Superior temporal gyrus (tissue), 1 donor: Measurements from ENCODE around the gene FAM200A.
A peak's percentile ranks its signal among the peaks of the same experiment; 100 is the strongest.
"Not testable (repeated sequence)": the region's sequence is repeated elsewhere in the genome, so short reads cannot be mapped to it uniquely, and the experiment has no call there.

Experiments used
- DNase-seq: peaks from one replicate; pipeline ENCODE4 v3.0.0-alpha.2; 2016; ENCODE audit errors: extremely low spot score

The FAM200A gene

GRCh38 chr7:99504281-99504602 is 47.7 kb downstream of the FAM200A start:
- DNase-seq = no peak

DNA sequence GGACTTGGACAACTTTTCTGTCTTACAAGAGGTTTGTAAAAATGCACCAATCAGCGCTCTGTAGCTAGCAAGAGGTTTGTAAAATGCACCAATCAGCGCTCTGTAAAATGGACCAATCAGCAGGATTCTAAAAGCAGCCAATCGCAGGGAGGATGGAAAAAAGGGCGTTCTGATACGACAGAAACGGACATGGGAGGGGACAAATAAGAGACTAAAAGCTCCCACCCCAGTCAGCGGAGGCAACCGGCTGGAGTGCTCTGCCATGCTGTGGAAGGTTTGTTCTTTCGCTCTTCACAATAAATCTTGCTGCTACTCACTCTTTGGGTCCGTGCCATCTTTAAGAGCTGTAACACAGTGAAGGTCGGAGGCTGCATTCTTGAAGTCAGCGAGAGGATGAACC is 50.7 kb downstream of the FAM200A start:
- not testable (repeated sequence) for DNase-seq

DNA sequence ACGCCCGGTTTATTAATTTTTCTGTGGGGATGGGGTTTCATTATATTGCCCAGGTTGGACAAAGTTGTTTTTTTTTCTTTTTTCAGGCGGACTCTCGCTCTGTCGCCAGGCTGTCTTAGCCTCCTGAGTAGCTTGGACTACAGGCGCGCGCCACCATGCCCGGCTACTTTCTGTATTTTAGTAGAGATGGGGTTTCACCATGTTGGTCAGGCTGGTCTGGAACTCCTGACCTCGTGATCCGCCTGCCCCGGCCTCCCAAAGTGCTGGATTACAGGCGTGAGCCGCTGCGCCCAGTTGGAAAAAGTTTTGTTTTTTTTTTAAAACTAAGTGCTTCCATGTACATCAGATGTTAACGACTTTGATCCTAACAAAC is 51.3 kb downstream of the FAM200A start:
- no peak for DNase-seq

GRCh38 chr7:99499721-99500636 is 51.9 kb downstream of the FAM200A start, which contains the start of gene ZNF394:
Gene ZNF394 (minus strand): TSS chr7:99500281. CDS start chr7:99500093, 188 bp downstream.
- DNase-seq = peak; percentile 99

- peak; percentile 9 for DNase-seq
Measured at GRCh38 chr7:99499371-99499720, 52.6 kb downstream of the FAM200A start.

GRCh38 chr7:99498546-99498944 is 53.4 kb downstream of the FAM200A start:
- DNase-seq = no peak

DNA sequence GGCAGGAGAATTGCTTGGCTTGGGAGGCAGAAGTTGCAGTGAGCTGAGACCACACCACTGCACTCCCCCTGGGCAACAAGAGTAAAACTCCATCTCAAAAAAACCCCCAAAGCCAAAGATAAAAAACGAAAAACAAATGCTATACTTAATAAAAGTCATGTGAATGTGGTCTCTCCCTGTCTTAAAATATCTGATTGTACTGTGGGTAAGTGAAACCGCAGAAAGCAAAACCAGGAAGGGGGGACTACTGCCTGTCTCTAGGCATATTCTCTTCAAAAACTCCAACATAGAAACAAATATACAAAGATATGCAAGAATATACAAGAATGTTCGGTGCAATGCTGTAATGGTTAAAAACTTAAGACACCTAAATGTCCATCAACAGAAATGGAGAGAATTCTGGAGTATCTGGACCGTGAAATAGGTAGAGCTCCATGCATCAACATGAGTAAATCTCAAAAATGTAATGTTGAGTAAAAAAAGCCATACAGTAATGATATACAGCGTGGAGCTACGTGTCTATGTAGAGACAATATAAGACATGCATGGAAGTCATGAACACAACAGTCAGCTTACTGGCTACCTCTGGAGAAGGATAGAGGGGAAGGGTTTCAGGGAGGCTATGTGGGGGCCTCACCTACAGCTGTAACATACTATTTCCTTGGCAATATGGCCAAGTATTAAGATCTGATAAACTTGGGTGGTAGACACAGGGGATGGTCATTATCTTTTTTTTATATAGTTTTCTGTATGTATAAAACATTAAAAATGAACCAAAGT is 54.0 kb downstream of the FAM200A start:
- no peak for DNase-seq
